HG03045 (cell line): ENCODE data around the gene RNF113B.

Experiments
- ATAC-seq: cut with Tn5 transposase; IDR thresholded peaks from one replicate; pipeline ENCODE4 v1.9.1; 2021; ENCODE audit warnings: mild to moderate bottlenecking, moderate library complexity; ENCODE audit not compliant: unreplicated experiment

The RNF113B gene

GRCh38 chr13:98206946-98207345 lies 29.9 kb upstream of the RNF113B start:
- no peak for ATAC-seq

DNA sequence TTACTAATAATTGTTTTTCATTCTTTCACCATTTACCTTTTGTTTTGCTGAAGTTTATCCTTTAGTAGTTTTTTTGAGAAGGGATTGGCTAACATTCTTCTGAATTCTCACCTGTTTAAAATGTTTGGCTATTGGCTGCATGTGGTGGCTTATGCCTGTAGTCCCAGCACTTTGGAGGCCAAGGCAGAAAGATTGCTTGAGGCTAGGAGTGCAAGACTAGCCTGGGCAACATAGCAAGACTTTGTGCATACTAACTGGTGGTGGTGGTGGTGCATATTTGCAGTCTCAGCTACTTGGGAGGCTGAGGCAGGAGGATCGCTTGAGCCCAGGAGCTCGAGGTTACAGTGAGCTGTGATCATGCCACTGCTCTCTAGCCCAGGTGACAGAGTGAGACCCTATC lies 27.5 kb upstream of the RNF113B start:
- ATAC-seq, result no peak

- no peak for ATAC-seq
These were observed 26.7 kb upstream of the RNF113B start for GRCh38 chr13:98203646-98204326.

DNA sequence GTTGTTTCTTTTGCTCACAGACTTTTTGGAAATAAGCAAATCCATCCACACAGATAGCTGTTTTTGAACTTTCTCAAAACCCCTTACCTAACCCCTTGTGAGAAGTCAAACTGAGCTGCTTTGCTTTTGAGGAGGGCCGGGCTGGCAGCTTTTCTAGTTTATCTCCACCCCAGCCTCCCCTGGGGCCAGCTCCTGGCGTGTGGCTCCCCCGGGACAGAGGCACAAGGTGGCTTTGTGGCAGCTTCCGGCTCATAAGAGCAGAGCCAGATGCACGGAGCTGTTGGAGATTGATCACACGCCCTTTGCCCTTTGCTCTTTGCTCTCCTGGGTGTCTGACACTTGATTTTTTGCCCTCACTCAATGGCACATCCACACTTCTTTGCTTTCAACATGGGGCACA lies 24.9 kb upstream of the RNF113B start:
- no peak for ATAC-seq

DNA sequence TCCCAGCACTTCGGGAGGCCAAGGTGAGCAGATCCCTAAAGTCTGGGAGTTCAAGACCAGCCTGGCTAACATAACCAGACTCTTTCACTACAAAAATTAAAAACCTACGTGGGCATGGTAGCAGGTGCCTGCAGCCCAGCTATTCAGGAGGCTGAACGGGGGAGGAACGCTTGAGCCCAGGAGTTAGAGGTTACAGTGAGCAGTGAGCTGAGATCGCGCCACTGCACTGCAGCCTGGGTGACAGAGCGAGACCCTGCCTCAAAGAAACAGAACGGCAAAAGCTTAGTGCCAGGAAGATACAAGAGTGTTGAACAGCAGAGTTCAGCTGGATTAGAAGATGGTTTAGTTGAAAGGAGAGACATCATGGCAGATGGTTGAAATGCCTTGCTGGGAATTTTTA lies 24.1 kb upstream of the RNF113B start:
- ATAC-seq, result no peak

DNA sequence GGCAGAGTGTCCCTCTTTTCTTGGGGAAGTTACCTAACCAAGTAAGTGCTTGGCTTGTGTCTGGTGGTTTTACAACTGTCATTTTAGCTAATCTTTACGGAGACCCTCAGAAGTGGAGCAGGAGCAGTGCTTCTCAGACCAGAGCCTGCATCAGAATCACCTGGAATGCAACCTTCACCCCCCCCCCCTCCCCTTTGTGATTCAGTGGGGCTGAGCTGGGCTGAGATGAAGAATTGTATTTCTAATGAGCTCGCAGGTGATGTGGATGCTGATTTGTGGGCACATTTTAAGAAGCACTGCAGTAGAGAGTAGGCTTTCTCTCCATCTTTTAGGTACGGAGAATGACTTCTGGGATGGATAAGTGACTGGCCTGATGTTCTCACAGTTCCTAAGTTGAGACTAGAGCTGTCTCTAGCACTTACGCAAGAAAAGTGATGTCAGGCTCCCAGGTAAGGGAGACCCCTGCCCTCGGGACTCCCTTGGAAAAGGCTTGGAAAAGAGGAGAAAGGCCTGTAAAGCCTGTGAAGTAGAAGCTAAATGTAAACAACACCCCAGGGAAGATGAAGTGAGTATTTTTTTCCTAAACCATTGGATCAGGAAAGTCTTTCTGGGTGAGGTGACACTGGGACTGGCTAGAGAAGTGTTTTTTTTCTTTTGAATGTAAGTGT lies 23.3 kb upstream of the RNF113B start:
- ATAC-seq, result no peak

GRCh38 chr13:98199480-98199879 lies 22.4 kb upstream of the RNF113B start:
- no peak for ATAC-seq

DNA sequence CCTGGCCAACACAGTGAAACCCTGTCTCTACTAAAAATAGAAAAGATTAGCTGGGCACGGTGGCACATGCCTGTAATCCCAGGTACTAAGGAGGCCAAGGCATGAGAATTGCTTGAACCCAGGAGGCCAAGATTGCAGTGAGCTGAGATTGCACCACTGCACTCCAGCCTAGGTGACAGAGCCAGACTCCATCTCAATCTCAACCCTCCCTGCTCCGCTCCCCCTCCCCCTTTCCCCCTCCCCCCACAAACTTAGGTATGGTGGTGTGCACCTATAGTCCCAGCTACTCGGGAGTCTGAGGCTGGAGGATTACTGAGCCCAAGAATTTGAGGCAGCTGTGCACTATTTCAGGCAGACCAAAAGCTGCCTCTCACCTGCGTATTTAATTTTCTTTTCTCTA lies 21.6 kb upstream of the RNF113B start:
- ATAC-seq, result no peak

DNA sequence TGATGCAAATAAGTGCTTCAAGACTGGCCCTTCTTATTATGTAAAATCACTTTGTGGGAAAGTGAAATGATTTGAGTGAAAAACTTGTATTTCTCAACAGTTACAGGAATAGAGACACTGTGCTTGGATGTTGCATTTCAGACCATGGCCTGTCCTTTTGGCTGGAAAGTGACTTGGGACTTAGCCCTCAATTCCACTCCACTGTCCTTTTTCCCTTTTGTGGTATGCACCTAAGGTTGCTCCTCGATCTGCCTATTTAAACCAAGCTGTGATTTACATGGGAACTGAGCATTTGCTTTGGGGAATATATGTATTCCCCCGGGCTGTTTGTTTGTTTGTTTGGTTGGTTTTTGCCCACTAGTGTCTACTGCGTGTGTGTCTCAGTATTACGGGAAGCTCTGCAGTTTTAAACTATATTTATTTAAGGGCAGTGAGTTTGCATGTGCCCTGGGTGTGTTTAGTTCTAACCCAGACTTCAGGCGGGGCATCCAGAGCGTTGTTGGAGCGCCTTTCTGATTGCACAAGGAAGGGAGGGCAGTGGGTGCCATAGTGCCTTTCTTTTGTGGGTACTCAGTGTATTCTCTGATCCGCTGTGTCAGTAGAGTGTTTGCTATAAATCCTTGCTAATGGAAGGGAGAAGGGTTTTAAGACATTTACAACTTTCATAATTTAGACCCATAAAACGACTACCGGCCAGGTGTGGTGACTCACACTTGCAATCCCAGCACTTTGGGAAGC lies 18.2 kb upstream of the RNF113B start:
- ATAC-seq, result no peak

GRCh38 chr13:98192008-98192407 lies 14.9 kb upstream of the RNF113B start:
- ATAC-seq, result no peak

- ATAC-seq, result no peak
These were observed 13.9 kb upstream of the RNF113B start for GRCh38 chr13:98190889-98191444.

- no peak for ATAC-seq
These were observed 12.9 kb upstream of the RNF113B start for GRCh38 chr13:98189841-98190505.

- no peak for ATAC-seq
These were observed 11.6 kb upstream of the RNF113B start for GRCh38 chr13:98188544-98189166.

DNA sequence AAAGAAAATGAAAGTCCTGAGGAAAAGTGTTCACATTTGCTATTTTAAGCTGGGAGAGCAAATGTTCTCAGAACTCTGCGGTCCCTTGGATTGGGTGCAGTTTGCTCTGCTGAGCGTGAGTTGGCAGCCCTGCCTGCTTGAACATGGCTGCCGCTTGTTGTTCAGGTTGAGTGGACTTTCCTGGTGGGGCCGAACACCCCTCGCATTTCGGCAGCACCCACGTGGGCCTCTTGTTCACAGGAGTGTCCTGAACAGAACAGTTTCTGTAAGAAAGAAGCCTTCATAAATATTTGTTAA lies 10.8 kb upstream of the RNF113B start:
- no peak for ATAC-seq

DNA sequence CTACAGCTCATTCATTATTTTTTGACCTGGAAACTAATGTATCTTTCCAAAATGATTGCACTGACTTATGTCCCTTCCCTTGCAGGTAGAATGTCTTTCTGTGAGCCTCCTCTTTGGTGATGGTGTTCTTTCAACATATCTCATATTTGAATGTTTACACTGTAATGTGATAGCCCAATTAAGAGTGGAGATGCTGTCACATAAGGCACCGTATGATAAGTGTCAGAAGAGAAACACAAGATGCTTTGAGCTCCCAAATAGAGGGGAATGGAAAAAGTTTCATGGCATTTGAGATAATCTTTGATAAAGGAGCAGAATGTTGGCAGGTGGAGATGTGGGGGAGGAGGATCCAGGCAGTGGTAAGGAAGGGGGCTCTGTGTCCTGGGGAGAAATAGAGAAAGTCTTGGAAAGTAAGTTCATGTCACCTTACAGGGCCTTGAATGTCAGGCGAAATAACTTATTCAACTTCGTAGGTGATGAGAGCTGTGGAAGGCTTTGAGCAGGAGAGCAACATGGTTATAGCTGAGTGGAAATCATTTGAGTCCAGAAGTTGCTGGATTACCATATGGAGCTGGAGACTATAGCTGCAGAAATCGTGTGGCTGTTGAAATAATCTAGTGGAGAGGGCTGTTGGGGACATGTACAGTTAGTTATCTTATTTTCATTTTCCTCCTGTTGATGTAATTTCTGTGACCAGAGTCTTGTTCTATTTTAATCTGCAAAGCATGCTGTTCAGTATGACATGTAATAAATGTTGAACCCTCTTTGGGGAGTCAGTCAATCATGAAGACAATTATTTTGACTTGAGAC lies 10.3 kb upstream of the RNF113B start:
- ATAC-seq, result no peak

GRCh38 chr13:98184792-98185191 lies 7.7 kb upstream of the RNF113B start:
- ATAC-seq, result no peak

DNA sequence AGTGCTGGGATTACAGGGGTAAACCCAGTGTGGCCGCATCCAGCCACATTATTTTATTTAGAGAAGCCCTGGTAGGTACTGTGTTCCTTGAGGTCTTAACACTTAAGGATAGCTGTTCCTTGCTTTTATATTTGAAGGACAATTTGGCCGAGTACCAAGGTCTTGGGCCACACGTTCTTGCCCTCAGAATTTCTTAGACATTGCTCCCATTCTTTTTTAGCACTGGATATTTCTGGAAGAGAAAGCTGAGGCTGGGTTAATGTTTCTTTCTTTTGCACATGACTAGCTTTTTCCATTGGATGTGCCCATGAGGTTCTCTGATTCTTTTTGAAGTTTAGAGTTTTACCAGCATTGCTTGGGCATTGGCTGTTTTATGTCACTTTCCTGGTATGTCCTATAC lies 5.5 kb upstream of the RNF113B start:
- no peak for ATAC-seq

DNA sequence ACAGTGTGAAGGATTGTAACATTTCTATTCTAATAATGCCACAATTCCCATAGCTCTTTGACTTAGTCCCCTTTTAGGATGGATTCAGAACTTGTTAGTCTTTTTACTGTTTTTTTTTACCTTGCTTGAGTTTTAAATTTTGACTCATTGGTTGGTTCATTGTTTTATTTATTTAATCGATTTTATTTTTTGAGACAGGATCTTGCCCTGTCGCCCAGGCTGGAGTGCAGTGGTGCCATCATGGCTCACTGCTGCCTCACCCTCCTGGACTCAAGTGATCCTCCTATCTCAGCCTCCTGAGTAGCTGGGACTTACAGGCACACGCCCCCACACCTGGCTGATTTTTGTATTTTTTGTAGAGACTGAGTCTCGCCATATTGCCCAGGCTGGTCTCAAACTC lies 5.1 kb upstream of the RNF113B start:
- ATAC-seq, result no peak

GRCh38 chr13:98181111-98181815 lies 4.2 kb upstream of the RNF113B start:
- ATAC-seq, result no peak

DNA sequence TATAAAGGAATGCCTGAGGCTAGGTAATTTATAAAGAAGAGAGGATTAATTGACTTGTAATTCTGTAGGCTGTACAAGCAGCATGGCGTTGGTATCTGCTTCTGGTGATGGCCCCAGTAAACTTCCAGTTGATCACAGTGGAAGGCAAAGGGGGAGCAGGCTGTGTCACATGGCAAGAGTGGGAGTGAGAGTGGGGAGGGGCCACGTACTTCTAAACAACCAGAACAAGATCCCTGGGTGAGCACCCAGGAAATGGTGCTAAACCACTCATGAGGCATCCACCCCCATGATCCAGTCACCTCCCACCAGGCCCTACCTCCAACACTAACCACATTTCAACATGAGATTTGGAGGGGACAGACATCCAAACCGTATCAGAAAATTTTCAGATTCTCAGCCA lies 3.0 kb upstream of the RNF113B start:
- ATAC-seq, result no peak
